H9 (cell line): ENCODE data around the gene SRC. TPM values are rescaled to one million over a fixed set of nuclear protein-coding genes. Genes with fewer than 3 reads are reported as not detected.

Experiments used
- DNase-seq: peaks from one replicate; pipeline ENCODE4 v3.0.0-alpha.2; 2017
- H2AFZ ChIP-seq: one replicate; pipeline ENCODE4 v1.6.1; 2013; ENCODE audit warnings: mild to moderate bottlenecking, low read length, control low read depth, moderate library complexity
- H2AK5ac ChIP-seq: 2 replicates; pipeline ENCODE4 v1.6.1; 2013; ENCODE audit warnings: low read length, control low read depth, mixed read lengths; ENCODE audit not compliant: insufficient read length
- H2BK120ac ChIP-seq: one replicate; pipeline ENCODE4 v1.6.1; 2013; ENCODE audit warnings: low read depth, mild to moderate bottlenecking, low read length, control low read depth, inconsistent platforms; ENCODE audit not compliant: poor library complexity, severe bottlenecking
- H2BK12ac ChIP-seq: 2 replicates; pipeline ENCODE4 v1.6.1; 2013; ENCODE audit warnings: low read length, control low read depth, mixed read lengths, low read depth; ENCODE audit not compliant: insufficient read length
- H2BK15ac ChIP-seq: 2 replicates; pipeline ENCODE4 v1.6.1; 2013; ENCODE audit warnings: low read depth, low read length, control low read depth
- H2BK20ac ChIP-seq: one replicate; pipeline ENCODE4 v1.6.1; 2013; ENCODE audit warnings: low read depth, mild to moderate bottlenecking, low read length, control low read depth, inconsistent platforms; ENCODE audit not compliant: poor library complexity, severe bottlenecking
- H2BK5ac ChIP-seq: 2 replicates; pipeline ENCODE4 v1.6.1; 2013; ENCODE audit warnings: low read length, control low read depth, mixed read lengths; ENCODE audit not compliant: insufficient read length
- H3K14ac ChIP-seq: 2 replicates; pipeline ENCODE4 v1.6.1; 2013; ENCODE audit warnings: low read length, control low read depth; ENCODE audit not compliant: insufficient read depth
- H3K18ac ChIP-seq: 2 replicates; pipeline ENCODE4 v1.6.1; 2013; ENCODE audit warnings: low read depth, mild to moderate bottlenecking, mixed read lengths, low read length, control low read depth; ENCODE audit not compliant: insufficient read length
- H3K23ac ChIP-seq: 2 replicates; pipeline ENCODE4 v1.6.1; 2013; ENCODE audit warnings: low read length, control low read depth, mixed read lengths, low read depth; ENCODE audit not compliant: insufficient read length
- H3K23me2 ChIP-seq: 2 replicates; pipeline ENCODE4 v1.6.1; 2013; ENCODE audit warnings: low read depth, mild to moderate bottlenecking, mixed read lengths, low read length, control low read depth; ENCODE audit not compliant: insufficient read length, poor library complexity, severe bottlenecking
- H3K27ac ChIP-seq: 2 replicates; pipeline ENCODE4 v1.5.1; 2013; ENCODE audit warnings: low read length, control low read depth, mixed read lengths, low read depth; ENCODE audit not compliant: insufficient read length
- H3K27me3 ChIP-seq: 2 replicates; pipeline ENCODE4 v1.6.1; 2013; ENCODE audit warnings: low read length, control low read depth, inconsistent platforms; ENCODE audit not compliant: insufficient read depth
- H3K4ac ChIP-seq: 2 replicates; pipeline ENCODE4 v1.6.1; 2013; ENCODE audit warnings: low read depth, mild to moderate bottlenecking, control low read depth, inconsistent platforms, low read length, moderate library complexity
- H3K4me1 ChIP-seq: 2 replicates; pipeline ENCODE4 v1.6.1; 2013; ENCODE audit warnings: low read length, control low read depth, inconsistent platforms; ENCODE audit not compliant: insufficient read depth
- H3K4me2 ChIP-seq: 2 replicates; pipeline ENCODE4 v1.6.1; 2013; ENCODE audit warnings: low read length, control low read depth, mixed read lengths; ENCODE audit not compliant: insufficient read length, insufficient read depth
- H3K56ac ChIP-seq: 2 replicates; pipeline ENCODE4 v1.6.1; 2013; ENCODE audit warnings: low read depth, mild to moderate bottlenecking, mixed read lengths, low read length, control low read depth; ENCODE audit not compliant: insufficient read length
- H3K79me1 ChIP-seq: 2 replicates; pipeline ENCODE4 v1.6.1; 2013; ENCODE audit warnings: low read depth, mild to moderate bottlenecking, moderate library complexity, low read length, control low read depth, inconsistent platforms; ENCODE audit not compliant: insufficient read depth, poor library complexity, severe bottlenecking
- H3K79me2 ChIP-seq: 2 replicates; pipeline ENCODE4 v1.6.1; 2013; ENCODE audit warnings: low read length, control low read depth, inconsistent platforms; ENCODE audit not compliant: insufficient read depth
- H3K9ac ChIP-seq: 2 replicates; pipeline ENCODE4 v1.6.1; 2013; ENCODE audit warnings: low read length, control low read depth, mixed read lengths; ENCODE audit not compliant: insufficient read length; ENCODE audit errors: extremely low read depth
- H3K9me3 ChIP-seq: one replicate; pipeline ENCODE4 v1.6.1; 2013; ENCODE audit warnings: low read depth, low read length, inconsistent platforms; ENCODE audit not compliant: control insufficient read depth
- H3T11ph ChIP-seq: one replicate; pipeline ENCODE4 v1.6.1; 2013; ENCODE audit warnings: mild to moderate bottlenecking, low read length, control low read depth, inconsistent platforms
- H4K20me1 ChIP-seq: one replicate; pipeline ENCODE4 v1.6.1; 2013; ENCODE audit not compliant: control insufficient read depth, insufficient read length, insufficient read depth
- H4K5ac ChIP-seq: 2 replicates; pipeline ENCODE4 v1.6.1; 2013; ENCODE audit warnings: low read depth, mild to moderate bottlenecking, mixed read lengths, low read length, control low read depth; ENCODE audit not compliant: insufficient read length
- H4K8ac ChIP-seq: replicated peaks from 2 replicates; pipeline ENCODE4 v1.6.1; 2013; ENCODE audit warnings: low read length, control low read depth, mixed read lengths, low read depth; ENCODE audit not compliant: insufficient read length
- H4K91ac ChIP-seq: 2 replicates; pipeline ENCODE4 v1.6.1; 2013; ENCODE audit warnings: low read depth, mild to moderate bottlenecking, moderate library complexity, mixed read lengths, low read length, control low read depth; ENCODE audit not compliant: insufficient read length
- H3K27ac Mint-ChIP-seq, 3 experiments: 2 replicates in 2 of 3; 3 replicates in 1 of 3; pipeline ENCODE4 v1.8.0; 2020 to 2021; ENCODE audit warnings: mixed read lengths in 3 of 3, mild to moderate bottlenecking in 1 of 3, moderate library complexity in 1 of 3
- H3K27me3 Mint-ChIP-seq: 2 replicates; pipeline ENCODE4 v1.8.0; 2021; ENCODE audit warnings: low read depth, mild to moderate bottlenecking, moderate library complexity, mixed read lengths
- H3K36me3 Mint-ChIP-seq, 3 experiments: 2 replicates in 2 of 3; 3 replicates in 1 of 3; pipeline ENCODE4 v1.8.0; 2020 to 2021; ENCODE audit warnings: low read depth in 3 of 3, mixed read lengths in 3 of 3; ENCODE audit not compliant: insufficient read depth in 1 of 3
- H3K4me1 Mint-ChIP-seq, 2 experiments: 2 replicates each; pipeline ENCODE4 v1.8.0; 2020; ENCODE audit warnings: mixed read lengths in 2 of 2
- H3K4me3 Mint-ChIP-seq, 2 experiments: 2 replicates in 1 of 2; 3 replicates in 1 of 2; pipeline ENCODE4 v1.8.0; 2020 to 2021; ENCODE audit warnings: mild to moderate bottlenecking in 2 of 2, mixed read lengths in 2 of 2, moderate library complexity in 1 of 2
- H3K9me3 Mint-ChIP-seq, 2 experiments: 2 replicates in 1 of 2; 3 replicates in 1 of 2; pipeline ENCODE4 v1.8.0; 2020; ENCODE audit warnings: mild to moderate bottlenecking in 2 of 2, mixed read lengths in 2 of 2, moderate library complexity in 1 of 2
- CTCF ChIP-seq: fragments of 200-600 bp; sonication (generic); conservative IDR thresholded peaks from 3 replicates; pipeline ENCODE4 v1.8.0; 2021; ENCODE audit warnings: antibody characterized with exemption, mild to moderate bottlenecking
- WGBS: extraction: QIAGEN DNeasy Blood & Tissue Kit; methylation state at CpG from one replicate; pipeline ENCODE4 v1.1.7; 2013; ENCODE audit warnings: missing lambda C conversion rate, low lambda C conversion rate, mixed read lengths; ENCODE audit not compliant: insufficient read length; ENCODE audit errors: extremely low coverage; 5-methylcytosine and 5-hydroxymethylcytosine counted together
- total RNA-seq: library from RNA; stranded (reverse); gene quantifications from 2 replicates; pipeline ENCODE4 v1.2.1, GENCODE V29; 2021

The SRC gene
- total RNA-seq, 1 experiment from 2014 or later = 44.5 TPM

GRCh38 chr20:37418591-37419109 is 72.7 kb downstream of the SRC start:
- no peaks in the 10 kb centered on the region for H3K79me1 ChIP-seq
- no peaks in the 10 kb centered on the region; the same call in 1 of the 2 replicates for H3K27me3 ChIP-seq
- H2AK5ac ChIP-seq = no peak overlapping the region
- no peak overlapping the region for H4K8ac ChIP-seq
- no peaks in the 10 kb centered on the region; a peak in 1 of 7 replicates for H3K36me3 Mint-ChIP-seq
- peaks cover 7% of the 10 kb centered on the region; the same call in 1 of the 2 replicates for H3K4me1 ChIP-seq
- no peak for TF ChIP-seq CTCF
- peaks cover 35% of the 10 kb centered on the region for H3K27me3 Mint-ChIP-seq
- no peak overlapping the region for H3K23ac ChIP-seq
- peaks cover 34 to 38% of the 10 kb centered on the region in 2 experiments for H3K4me1 Mint-ChIP-seq
- no peaks in the 10 kb centered on the region; a peak in 2 of 5 replicates for H3K9me3 Mint-ChIP-seq
- no peak overlapping the region for H3K9ac ChIP-seq
- H3K27ac Mint-ChIP-seq = no peak overlapping the region
- H2BK120ac ChIP-seq = no peak overlapping the region
- H3K14ac ChIP-seq = no peak overlapping the region
- no peak overlapping the region for H3K56ac ChIP-seq
- H4K20me1 ChIP-seq = no peaks in the 10 kb centered on the region
- no peak overlapping the region for H2AFZ ChIP-seq
- no peak overlapping the region for H3K4ac ChIP-seq
- H3K27ac ChIP-seq = no peak overlapping the region
- WGBS = no CpG with 5 or more reads among the region's 2 CpGs
- no peak overlapping the region for H4K91ac ChIP-seq
- no peak overlapping the region for H3K18ac ChIP-seq
- H2BK20ac ChIP-seq = no peak overlapping the region
- no peak overlapping the region for H3K4me3 Mint-ChIP-seq
- no peak overlapping the region for H3K4me2 ChIP-seq
- DNase-seq = no peak
- no peaks in the 10 kb centered on the region for H3K23me2 ChIP-seq
- H4K5ac ChIP-seq = no peak overlapping the region
- H3K79me2 ChIP-seq = no peaks in the 10 kb centered on the region
- no peak overlapping the region for H2BK15ac ChIP-seq
- H2BK5ac ChIP-seq = no peak overlapping the region
- H2BK12ac ChIP-seq = no peak overlapping the region
- no peak overlapping the region for H3T11ph ChIP-seq
- H3K9me3 ChIP-seq = no peaks in the 10 kb centered on the region
